Keratinocyte (primary cell): ENCODE measurements around the gene SELPLG. TPM values are rescaled to one million over a fixed set of nuclear protein-coding genes. Genes with fewer than 3 reads are reported as not detected.
A peak's percentile ranks its signal among the peaks of the same experiment; 100 is the strongest.
"Not testable (repeated sequence)": the region's sequence is repeated elsewhere in the genome, so short reads cannot be mapped to it uniquely, and the experiment has no call there.

Source experiments
- DNase-seq: peaks from one replicate; pipeline ENCODE4 v3.0.0-alpha.2; 2011; ENCODE audit warnings: low read depth, missing footprints, low spot score
- FAIRE-seq: peaks from 2 replicates; lab custom pipeline; 2011; peaks lifted over from hg19 to GRCh38; lab: Jason Lieb, UNC
- H2AFZ ChIP-seq: 2 replicates; pipeline ENCODE4 v1.6.0; 2012; ENCODE audit warnings: low read length, control low read depth, inconsistent platforms; ENCODE audit not compliant: control insufficient read depth
- H3K27ac ChIP-seq: 2 replicates; pipeline ENCODE4 v1.5.1; 2011; ENCODE audit warnings: low read length; ENCODE audit not compliant: control insufficient read depth, insufficient read depth
- H3K27me3 ChIP-seq: 3 replicates; pipeline ENCODE4 v1.6.0; 2011; ENCODE audit warnings: low read length; ENCODE audit not compliant: control insufficient read depth, insufficient read depth; ENCODE audit errors: extremely low read depth
- H3K36me3 ChIP-seq, 2 experiments: 2 replicates in 1 of 2; 3 replicates in 1 of 2; pipeline ENCODE4 v1.5.1; 2011; ENCODE audit warnings: low read length in 2 of 2, mild to moderate bottlenecking in 1 of 2; ENCODE audit not compliant: control insufficient read depth in 2 of 2, insufficient read depth in 2 of 2; ENCODE audit errors: extremely low read depth in 1 of 2
- H3K4me1 ChIP-seq: 3 replicates; pipeline ENCODE4 v1.5.1; 2011; ENCODE audit warnings: low read length; ENCODE audit not compliant: control insufficient read depth, insufficient read depth; ENCODE audit errors: extremely low read depth
- H3K4me2 ChIP-seq: 3 replicates; pipeline ENCODE4 v1.6.0; 2011; ENCODE audit warnings: low read depth, low read length; ENCODE audit not compliant: control insufficient read depth, insufficient read depth; ENCODE audit errors: extremely low read depth
- H3K4me3 ChIP-seq, 3 experiments: fragments of 200-600 bp in 1 of 3; sonication (generic) in 1 of 3; 2 replicates in 2 of 3; 3 replicates in 1 of 3; pipeline ENCODE4 v1.5.1; 2011 to 2016; ENCODE audit warnings: low read length in 3 of 3, mild to moderate bottlenecking in 3 of 3, control low read depth in 2 of 3, inconsistent platforms in 1 of 3, low read depth in 1 of 3, mixed read lengths in 1 of 3, mixed run types in 1 of 3, moderate library complexity in 1 of 3; ENCODE audit not compliant: control insufficient read depth in 2 of 3, insufficient read depth in 2 of 3; ENCODE audit errors: extremely low read depth in 1 of 3
- H3K79me2 ChIP-seq: 2 replicates; pipeline ENCODE4 v1.6.0; 2012; ENCODE audit warnings: low read length; ENCODE audit not compliant: control insufficient read depth, insufficient read depth
- H3K9ac ChIP-seq: 3 replicates; pipeline ENCODE4 v1.6.0; 2011; ENCODE audit warnings: low read length; ENCODE audit not compliant: control insufficient read depth, insufficient read depth; ENCODE audit errors: extremely low read depth
- H3K9me1 ChIP-seq: 3 replicates; pipeline ENCODE4 v1.6.0; 2011; ENCODE audit warnings: low read length; ENCODE audit not compliant: control insufficient read depth, insufficient read depth; ENCODE audit errors: extremely low read depth
- H3K9me3 ChIP-seq: 2 replicates; pipeline ENCODE4 v1.5.1; 2012; ENCODE audit warnings: low read depth, low read length; ENCODE audit not compliant: control insufficient read depth
- H4K20me1 ChIP-seq: 3 replicates; pipeline ENCODE4 v1.6.0; 2011; ENCODE audit warnings: low read length; ENCODE audit not compliant: control insufficient read depth, insufficient read depth; ENCODE audit errors: extremely low read depth
- EZH2 ChIP-seq: IDR thresholded peaks from one replicate; pipeline ENCODE4 v1.6.1; 2012; ENCODE audit warnings: inconsistent platforms, mild to moderate bottlenecking, low read length, moderate library complexity
- dilution Hi-C: fragments of 300-500 bp; cut with MboI; formaldehyde crosslinking; loops from one replicate; pipeline ENCODE4 v1.7.0; 2020; ENCODE audit warnings: low sequenced_read_pairs; ENCODE audit not compliant: extremely low pct_ligation_motif_present
- polyA plus RNA-seq, 5 experiments: library from polyadenylated mRNA; depleted of rRNA in 3 of 5; stranded (reverse) in 3 of 5; stranded (forward) in 1 of 5; unstranded in 1 of 5; fragments of >200 nt; gene quantifications; 1 replicate in 1 of 5; 2 replicates in 3 of 5; 3 replicates in 1 of 5; pipeline versions ENCODE4 v1.2.1 to v1.2.3, GENCODE V29; 2011 to 2012; ENCODE audit warnings: missing spikeins in 2 of 5, low read depth in 1 of 5, low replicate concordance in 1 of 5
- TF ChIP-seq, protein P1 (sequence below), 3 experiments: IDR thresholded peaks in 1 of 3; conservative IDR thresholded peaks in 1 of 3; optimal IDR thresholded peaks in 1 of 3; 2 replicates in 2 of 3; 3 replicates in 1 of 3; pipeline versions ENCODE3 to v1.5.1; 2011; ENCODE audit warnings: low read length in 3 of 3, mild to moderate bottlenecking in 3 of 3, moderate library complexity in 2 of 3, control low read depth in 1 of 3, inconsistent platforms in 1 of 3; ENCODE audit not compliant: insufficient read depth in 2 of 3; ENCODE audit errors: extremely low read depth in 1 of 3

Gene SELPLG
- polyA plus RNA-seq, 1 donor (not counting 4 experiments of a cell fraction or from before 2014, with no cell fraction given) = 0.80 TPM

DNA sequence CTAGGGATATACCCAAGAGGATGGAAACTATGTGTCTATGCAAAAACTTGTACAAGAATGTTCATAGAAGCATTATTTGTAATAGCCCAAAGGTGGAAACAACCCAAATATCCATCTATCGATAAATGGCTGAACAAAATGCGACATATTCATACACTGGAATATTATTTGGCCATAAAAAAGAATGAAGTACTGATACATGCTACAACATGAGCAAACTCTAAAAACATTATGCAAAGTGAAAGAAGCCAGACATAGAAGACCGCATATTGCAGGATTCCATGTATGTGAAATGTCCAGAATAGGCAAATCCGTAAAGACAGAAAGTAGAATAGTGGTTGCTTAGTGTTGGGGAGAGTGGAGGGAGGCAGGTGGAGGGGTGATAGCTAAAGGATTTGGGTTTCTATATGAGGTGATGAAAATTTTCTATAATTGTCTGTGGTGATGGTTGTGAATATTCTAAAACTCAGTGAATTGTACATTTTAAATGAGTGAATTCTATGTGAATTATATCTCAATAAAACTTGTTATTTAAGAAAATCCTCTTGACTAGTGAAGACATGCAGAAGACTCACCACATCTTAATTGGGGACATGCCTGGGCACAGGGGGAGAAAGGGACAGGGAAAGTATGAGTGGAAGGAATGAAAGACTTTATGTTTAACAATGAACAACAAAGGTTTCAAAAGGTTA lies 29.8 kb upstream of the SELPLG start:
- H4K20me1 ChIP-seq = peaks cover 6% of the 10 kb centered on the region

DNA sequence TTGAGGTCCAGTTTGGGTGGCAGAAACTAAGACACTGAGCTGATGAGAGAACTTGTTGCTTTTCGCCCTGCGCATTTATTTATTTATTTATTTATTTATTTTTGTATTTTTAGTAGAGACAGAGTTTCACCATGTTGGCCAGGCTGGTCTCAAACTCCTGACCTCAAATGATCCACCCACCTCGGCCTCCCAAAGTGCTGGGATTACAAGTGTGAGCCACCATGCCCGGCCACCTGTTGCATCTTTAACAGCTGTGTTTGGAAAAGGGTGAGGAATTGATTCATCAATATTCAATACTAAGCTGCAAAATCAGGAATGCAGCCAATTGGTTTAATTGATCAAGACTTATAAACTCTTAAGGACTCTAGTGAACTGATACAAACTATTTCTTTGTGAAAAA lies 24.4 kb upstream of the SELPLG start:
- H2AFZ ChIP-seq, H3K27me3 ChIP-seq, H3K27ac ChIP-seq, dilution Hi-C loops, H3K9me3 ChIP-seq, H3K4me3 ChIP-seq, FAIRE-seq, H3K9ac ChIP-seq, DNase-seq, H3K9me1 ChIP-seq, H4K20me1 ChIP-seq, H3K4me1 ChIP-seq, H3K4me2 ChIP-seq: not testable (repeated sequence)
- H3K36me3 ChIP-seq = peaks cover 36 to 37% of the 10 kb centered on the region in 2 experiments
- H3K79me2 ChIP-seq = peaks cover 28% of the 10 kb centered on the region

More for the DNA sequence above, 29.8 kb upstream of the SELPLG start:
- TF ChIP-seq, protein P1, sequence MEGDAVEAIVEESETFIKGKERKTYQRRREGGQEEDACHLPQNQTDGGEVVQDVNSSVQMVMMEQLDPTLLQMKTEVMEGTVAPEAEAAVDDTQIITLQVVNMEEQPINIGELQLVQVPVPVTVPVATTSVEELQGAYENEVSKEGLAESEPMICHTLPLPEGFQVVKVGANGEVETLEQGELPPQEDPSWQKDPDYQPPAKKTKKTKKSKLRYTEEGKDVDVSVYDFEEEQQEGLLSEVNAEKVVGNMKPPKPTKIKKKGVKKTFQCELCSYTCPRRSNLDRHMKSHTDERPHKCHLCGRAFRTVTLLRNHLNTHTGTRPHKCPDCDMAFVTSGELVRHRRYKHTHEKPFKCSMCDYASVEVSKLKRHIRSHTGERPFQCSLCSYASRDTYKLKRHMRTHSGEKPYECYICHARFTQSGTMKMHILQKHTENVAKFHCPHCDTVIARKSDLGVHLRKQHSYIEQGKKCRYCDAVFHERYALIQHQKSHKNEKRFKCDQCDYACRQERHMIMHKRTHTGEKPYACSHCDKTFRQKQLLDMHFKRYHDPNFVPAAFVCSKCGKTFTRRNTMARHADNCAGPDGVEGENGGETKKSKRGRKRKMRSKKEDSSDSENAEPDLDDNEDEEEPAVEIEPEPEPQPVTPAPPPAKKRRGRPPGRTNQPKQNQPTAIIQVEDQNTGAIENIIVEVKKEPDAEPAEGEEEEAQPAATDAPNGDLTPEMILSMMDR (optimal IDR thresholded peaks at IDR 0.05 in 1 of 3, IDR thresholded peaks at IDR 0.05 in 1 of 3, conservative IDR thresholded peaks at IDR 0.05 in 1 of 3; ENCODE audit: extremely low read depth in 1 of 3, insufficient read depth in 2 of 3, low read length in 3 of 3) = no peak
- TF ChIP-seq EZH2 = no peak
- H3K4me1 ChIP-seq = peaks cover 19% of the 10 kb centered on the region
- FAIRE-seq (no peak), DNase-seq (no peak)
- H3K27me3 ChIP-seq = no peaks in the 10 kb centered on the region
- dilution Hi-C loops = loop anchor here (10.0 kb wide), 1 partner anchor 441 kb away; no protein-coding TSS in a partner anchor
- no peak overlapping the region for H3K9ac ChIP-seq
- H3K9me3 ChIP-seq = no peaks in the 10 kb centered on the region
- H3K36me3 ChIP-seq = peaks cover 14 to 15% of the 10 kb centered on the region in 2 experiments
- H3K4me2 ChIP-seq = no peak overlapping the region
- peak overlapping the region in 1 of 3 experiments; percentile 4 for H3K4me3 ChIP-seq
- peaks cover 65% of the 10 kb centered on the region for H3K79me2 ChIP-seq
- no peaks in the 10 kb centered on the region for H3K9me1 ChIP-seq
- H2AFZ ChIP-seq = no peak overlapping the region
- peak overlapping the region; percentile 82 for H3K27ac ChIP-seq
